Measurements from ENCODE around the gene FSTL4.

Gene FSTL4

GRCh38 chr5:133460172-133460758 is 152.1 kb downstream of the FSTL4 start:
- POLR2A ChIA-PET = no interaction called here
- no peak overlapping the region for H3K4me3 ChIP-seq (ENCODE audit: low read depth, low read length)
- CTCF ChIA-PET = no interaction called here
- peak; percentile 40 for TF ChIP-seq CTCF (IDR thresholded peaks at IDR 0.05; ENCODE audit: insufficient read depth, low read length, missing control alignments)
- no peak for DNase-seq (ENCODE audit: low read depth, low spot score)

- DNase-seq (ENCODE audit: low read depth, low spot score) = no peak
- CTCF ChIA-PET = interaction anchor here (0.6 kb wide), 1 partner anchor 446 kb away, joined by 3 read pairs; no protein-coding TSS in a partner anchor
- POLR2A ChIA-PET = no interaction called here
- H3K4me3 ChIP-seq (ENCODE audit: low read depth, low read length) = no peak overlapping the region
- TF ChIP-seq CTCF (IDR thresholded peaks at IDR 0.05; ENCODE audit: insufficient read depth, low read length, missing control alignments) = no peak
These were observed 152.7 kb downstream of the FSTL4 start for GRCh38 chr5:133459474-133460160.

GRCh38 chr5:133458435-133458834 is 153.9 kb downstream of the FSTL4 start:
- ChIA-PET POLR2A (no interaction called here), CTCF (no interaction called here)
- no peak for TF ChIP-seq CTCF (IDR thresholded peaks at IDR 0.05; ENCODE audit: insufficient read depth, low read length, missing control alignments)
- no peak overlapping the region for H3K4me3 ChIP-seq (ENCODE audit: low read depth, low read length)
- DNase-seq (ENCODE audit: low read depth, low spot score) = no peak

GRCh38 chr5:133457439-133458355 is 154.6 kb downstream of the FSTL4 start:
- POLR2A ChIA-PET = no interaction called here
- DNase-seq (ENCODE audit: low read depth, low spot score) = no peak

GRCh38 chr5:133456933-133457402 is 155.4 kb downstream of the FSTL4 start:
- POLR2A ChIA-PET = no interaction called here
- CTCF ChIA-PET = no interaction called here
- no peak for TF ChIP-seq CTCF (IDR thresholded peaks at IDR 0.05; ENCODE audit: insufficient read depth, low read length, missing control alignments)
- no peak overlapping the region for H3K4me3 ChIP-seq (ENCODE audit: low read depth, low read length)
- no peak for DNase-seq (ENCODE audit: low read depth, low spot score)

More at GRCh38 chr5:133457439-133458355, 154.6 kb downstream of the FSTL4 start:
- no peak overlapping the region for H3K4me3 ChIP-seq (ENCODE audit: low read depth, low read length)
- no peak for TF ChIP-seq CTCF (IDR thresholded peaks at IDR 0.05; ENCODE audit: insufficient read depth, low read length, missing control alignments)
- CTCF ChIA-PET = no interaction called here

DNA sequence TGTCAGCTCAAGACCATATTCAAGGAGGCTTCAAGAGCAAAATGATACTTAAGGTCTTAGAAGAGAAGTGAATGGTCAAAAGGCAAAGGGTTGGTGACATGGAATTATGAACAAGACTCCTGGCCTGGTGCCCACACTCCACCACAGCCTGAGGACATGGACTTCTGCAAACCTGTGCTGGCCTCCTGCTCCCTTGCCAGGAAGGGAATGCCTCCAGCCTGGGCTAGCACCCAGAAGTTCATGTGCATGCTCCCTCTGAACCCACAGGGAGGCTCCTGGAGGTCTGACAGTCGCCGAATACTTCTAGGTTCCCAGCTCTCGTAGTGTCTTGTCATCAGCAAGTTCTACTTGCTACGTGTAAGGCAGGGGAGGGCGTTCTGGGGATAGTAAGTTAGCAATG is 156.7 kb downstream of the FSTL4 start:
- POLR2A ChIA-PET = no interaction called here
- DNase-seq (ENCODE audit: low read depth, low spot score) = no peak
- TF ChIP-seq CTCF (IDR thresholded peaks at IDR 0.05; ENCODE audit: insufficient read depth, low read length, missing control alignments) = no peak
- CTCF ChIA-PET = no interaction called here
- H3K4me3 ChIP-seq (ENCODE audit: low read depth, low read length) = no peak overlapping the region
